GM19328 (cell line): ENCODE results near the gene HAPLN3.

Experiments used
- ATAC-seq: cut with Tn5 transposase; IDR thresholded peaks from one replicate; pipeline ENCODE4 v1.9.1; 2021; ENCODE audit warnings: mild to moderate bottlenecking, moderate library complexity; ENCODE audit not compliant: unreplicated experiment

HAPLN3 gene

DNA sequence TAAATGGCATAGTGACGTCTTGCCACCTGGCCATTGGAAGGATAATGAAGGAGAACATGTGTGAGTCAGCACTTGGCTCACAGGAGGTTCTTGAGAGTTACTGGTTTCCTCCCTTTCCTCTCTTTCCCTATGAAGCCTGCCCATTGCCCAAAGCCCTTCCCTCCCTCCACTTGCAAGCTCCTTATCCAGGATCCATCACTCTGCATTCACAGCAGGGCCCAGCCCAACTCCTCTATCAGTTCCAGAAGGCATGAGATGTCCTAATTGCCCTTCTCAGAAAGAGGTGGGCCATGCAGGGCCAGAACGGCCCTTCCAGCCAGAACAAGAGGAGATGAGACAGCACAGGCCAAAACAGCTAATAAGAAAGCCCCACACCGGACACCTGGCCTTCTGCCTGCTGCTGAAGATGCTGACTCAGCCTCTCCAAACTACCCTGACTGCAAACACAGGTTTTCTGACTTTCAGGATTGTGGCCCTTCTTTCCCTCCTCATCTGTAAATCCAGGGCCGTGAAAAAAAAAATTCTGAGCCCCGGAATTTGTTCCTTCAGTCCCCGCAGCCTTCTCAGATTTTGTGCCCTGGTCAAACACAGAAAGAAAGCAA is 29.7 kb downstream of the HAPLN3 start:
- no peak for ATAC-seq

DNA sequence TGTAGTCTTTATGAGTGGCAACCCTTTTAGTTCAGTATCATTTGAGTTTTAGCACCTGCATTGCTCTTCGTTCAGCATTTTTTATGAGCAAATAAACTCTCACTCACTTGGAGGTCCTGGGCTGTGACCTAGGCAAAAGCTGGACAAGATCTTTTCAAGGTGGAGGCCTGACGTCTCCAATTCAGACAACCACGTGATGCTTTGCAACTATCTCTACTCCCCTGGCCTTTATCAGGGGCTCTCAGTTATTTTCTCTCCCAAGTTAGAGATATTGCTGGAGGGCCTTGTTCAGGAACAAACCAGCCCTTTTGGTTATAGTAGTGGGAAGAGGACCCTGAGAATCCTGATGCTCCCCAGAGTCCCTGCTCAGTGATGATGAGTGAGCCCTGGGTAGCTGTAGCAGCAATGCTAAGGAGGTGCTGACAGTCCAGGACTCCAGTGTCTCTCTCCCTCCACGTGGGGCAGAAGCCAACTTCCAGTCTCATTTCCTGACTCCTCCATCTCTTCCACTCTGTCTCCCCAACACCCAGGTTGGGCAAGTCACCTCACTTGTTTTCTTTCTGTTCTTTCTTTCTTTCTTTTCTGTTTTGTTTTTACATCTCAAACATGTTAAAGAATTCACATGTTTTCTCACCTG is 30.4 kb downstream of the HAPLN3 start:
- no peak for ATAC-seq

DNA sequence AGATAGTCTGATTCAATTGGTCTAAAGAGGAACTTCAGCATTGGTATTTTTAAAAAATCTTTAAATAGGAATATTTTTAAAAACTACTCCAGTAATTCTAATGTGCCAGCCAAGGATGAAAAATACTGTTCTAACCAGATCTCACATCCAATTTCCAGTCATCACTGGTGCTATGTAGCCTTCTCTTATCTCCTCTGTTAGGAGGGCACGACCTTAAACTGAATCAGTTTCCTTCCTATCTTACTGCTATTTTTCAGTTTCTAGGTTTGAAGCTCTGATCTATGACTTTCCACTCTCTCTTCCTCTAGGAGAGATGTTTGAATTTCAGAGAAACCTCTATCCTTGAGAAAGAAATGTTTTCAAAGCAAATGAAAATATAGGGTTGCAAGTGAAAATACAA is 31.9 kb downstream of the HAPLN3 start:
- ATAC-seq = no peak

DNA sequence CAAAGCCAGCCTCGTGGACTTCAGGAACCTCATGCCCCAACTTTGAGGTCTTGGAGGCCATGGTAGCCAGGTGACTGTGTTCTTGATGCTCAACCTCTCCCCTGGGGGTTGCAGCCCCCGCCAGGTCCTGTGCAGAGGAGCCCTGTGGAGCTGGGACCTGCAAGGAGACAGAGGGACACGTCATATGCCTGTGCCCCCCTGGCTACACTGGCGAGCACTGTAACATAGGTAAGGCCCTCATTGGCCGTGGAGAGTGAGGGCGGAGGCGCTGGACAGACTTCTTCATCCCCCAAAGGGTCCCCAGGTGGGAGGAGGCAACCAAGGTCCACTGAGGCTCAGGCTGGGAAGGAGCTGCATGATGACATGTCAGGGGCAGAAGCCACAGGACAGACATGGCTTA is 35.1 kb downstream of the HAPLN3 start:
- ATAC-seq = no peak

DNA sequence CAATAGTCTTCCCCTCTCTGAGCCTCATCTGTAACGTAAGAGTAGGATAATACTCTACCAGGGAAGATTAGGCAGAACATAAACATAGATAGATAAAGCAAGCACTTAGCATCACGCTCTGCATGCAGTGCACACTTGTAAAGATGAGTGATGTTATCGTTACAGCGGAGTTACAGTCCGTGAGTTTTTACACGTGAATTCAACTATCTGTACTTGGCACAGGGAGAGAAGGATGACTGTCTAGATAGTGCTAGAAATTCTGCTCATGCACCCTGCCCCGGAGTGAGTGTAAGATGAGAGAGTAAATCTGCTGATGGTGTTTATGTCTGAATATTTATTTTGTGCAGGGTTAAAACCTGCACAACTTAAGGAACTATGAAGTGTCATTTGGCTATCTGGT is 35.8 kb downstream of the HAPLN3 start:
- ATAC-seq = no peak

DNA sequence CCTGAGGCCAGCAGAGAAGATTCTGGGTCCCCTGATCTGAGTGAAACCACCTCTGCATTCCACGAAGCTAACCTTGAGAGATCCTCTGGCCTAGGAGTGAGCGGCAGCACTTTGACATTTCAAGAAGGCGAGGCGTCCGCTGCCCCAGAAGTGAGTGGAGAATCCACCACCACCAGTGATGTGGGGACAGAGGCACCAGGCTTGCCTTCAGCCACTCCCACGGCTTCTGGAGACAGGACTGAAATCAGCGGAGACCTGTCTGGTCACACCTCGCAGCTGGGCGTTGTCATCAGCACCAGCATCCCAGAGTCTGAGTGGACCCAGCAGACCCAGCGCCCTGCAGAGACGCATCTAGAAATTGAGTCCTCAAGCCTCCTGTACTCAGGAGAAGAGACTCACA is 36.4 kb downstream of the HAPLN3 start:
- ATAC-seq = no peak

DNA sequence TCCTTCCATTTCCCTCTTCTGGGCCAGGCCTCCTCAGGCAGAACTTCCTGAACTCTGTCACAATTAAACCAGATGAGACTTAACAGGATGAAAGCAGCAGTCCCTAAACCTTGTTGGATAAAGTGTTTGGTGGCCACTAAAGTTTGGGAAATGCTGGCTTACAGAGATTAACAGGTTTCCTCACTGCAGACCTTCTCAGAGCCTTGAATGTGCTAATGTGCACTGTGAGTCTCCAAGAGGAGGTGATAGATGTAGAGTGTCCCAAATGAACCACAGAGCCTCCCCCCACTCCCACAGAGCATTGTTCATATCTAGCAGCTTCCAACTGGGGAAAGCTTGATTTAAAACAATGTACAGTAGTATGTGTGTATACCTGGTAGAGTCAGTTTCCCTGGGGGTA is 42.9 kb downstream of the HAPLN3 start:
- no peak for ATAC-seq

DNA sequence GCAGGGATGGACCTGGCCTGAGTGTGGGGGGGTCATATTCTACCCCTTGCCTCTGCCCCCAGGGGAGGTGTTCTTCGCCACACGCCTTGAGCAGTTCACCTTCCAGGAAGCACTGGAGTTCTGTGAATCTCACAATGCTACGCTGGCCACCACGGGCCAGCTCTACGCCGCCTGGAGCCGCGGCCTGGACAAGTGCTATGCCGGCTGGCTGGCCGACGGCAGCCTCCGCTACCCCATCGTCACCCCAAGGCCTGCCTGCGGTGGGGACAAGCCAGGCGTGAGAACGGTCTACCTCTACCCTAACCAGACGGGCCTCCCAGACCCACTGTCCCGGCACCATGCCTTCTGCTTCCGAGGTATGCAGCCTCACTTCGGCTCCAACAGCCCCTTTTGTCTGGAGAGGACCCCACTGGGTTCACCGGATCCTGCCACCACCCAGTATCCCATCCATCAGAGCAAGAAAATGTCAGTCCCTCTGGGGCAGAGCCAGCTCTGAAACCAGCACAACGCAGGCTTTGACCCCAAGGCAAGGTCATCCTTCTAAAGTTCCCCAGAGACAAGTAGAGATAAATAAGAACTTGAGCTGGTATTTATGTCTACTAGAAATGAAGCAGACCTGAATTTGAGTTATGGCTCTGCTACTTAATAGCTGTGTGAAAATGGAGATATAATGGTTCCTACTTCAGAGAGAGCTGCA is 45.8 kb downstream of the HAPLN3 start:
- ATAC-seq = no peak

DNA sequence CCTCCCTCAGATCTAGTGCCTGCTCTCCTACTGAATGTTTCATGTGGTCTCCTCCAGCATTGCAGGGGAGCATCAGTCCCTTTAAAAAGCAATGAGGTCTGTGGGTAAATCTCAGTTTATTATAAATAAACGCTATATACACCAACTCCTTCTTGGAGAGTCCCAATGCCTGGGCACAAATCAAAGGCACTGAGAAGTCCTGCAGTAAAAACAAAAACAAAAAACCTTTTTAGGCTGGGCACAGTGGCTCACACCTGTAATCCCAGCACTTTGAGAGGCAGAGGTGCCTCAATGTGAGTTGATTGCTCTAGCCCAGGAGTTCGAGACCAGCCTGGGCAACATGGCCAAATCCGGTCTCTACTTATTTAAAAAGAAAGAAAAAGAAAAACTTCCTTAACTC is 47.1 kb downstream of the HAPLN3 start:
- ATAC-seq = no peak

DNA sequence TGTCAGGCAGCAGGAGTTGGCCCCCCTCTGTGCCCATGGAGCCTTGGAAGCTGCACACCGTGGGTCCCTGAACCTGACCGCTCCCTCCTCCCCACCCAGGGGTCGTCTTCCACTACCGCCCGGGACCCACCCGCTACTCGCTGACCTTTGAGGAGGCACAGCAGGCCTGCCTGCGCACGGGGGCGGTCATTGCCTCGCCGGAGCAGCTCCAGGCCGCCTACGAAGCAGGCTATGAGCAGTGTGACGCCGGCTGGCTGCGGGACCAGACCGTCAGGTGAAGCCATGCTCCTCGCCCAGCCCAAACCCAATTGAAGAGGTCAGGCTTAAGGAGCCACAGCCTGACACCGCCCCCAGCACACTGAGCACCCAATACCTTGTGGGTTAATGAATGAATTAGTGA is 48.2 kb downstream of the HAPLN3 start:
- ATAC-seq = no peak

DNA sequence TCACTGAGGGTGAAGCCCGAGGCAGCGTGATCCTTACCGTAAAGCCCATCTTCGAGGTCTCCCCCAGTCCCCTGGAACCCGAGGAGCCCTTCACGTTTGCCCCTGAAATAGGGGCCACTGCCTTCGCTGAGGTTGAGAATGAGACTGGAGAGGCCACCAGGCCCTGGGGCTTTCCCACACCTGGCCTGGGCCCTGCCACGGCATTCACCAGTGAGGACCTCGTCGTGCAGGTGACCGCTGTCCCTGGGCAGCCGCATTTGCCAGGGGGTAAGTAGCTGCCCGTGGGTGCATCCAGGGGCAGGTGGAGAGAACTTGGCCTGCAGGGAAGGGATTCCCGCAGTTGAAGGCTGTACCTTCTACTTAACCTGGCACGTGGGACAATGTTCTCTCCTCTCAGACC is 49.7 kb downstream of the HAPLN3 start:
- no peak for ATAC-seq

DNA sequence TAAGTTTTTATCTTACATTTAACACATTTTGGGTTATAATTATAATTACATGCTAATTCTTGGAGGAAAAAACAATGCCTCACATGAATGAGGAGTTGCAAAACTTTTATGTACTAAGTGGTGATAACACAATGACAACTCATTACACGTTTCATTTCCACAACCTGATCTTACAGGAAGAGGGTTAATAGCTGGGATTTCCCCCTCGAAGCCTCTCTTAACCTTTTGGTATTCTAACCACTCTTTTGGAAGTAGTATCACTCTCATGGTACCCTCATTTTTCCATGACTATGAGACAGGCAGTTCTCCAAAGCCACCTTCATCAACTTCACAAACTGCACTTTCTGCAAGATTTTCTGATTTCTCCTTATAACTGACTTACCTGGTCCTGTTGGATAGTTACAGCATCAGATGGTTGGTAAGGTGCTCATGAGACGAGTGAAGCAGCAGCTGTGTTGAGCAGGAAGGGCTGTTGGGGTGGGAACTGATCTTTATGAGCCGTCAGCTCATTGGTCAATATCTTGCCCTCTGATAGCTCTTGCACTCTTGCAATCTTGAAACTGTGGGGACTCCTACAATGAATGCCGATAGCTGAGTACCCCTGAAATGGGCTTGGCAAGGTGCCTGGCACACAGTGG is 50.5 kb downstream of the HAPLN3 start:
- ATAC-seq = no peak

DNA sequence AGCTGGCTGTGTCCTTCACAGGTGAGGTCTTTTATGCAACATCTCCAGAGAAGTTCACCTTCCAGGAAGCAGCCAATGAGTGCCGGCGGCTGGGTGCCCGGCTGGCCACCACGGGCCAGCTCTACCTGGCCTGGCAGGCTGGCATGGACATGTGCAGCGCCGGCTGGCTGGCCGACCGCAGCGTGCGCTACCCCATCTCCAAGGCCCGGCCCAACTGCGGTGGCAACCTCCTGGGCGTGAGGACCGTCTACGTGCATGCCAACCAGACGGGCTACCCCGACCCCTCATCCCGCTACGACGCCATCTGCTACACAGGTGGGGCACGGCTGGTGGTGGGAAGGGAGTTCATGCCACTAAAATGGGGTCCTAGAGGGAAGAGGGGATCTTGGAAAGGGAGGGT is 52.0 kb downstream of the HAPLN3 start:
- no peak for ATAC-seq

DNA sequence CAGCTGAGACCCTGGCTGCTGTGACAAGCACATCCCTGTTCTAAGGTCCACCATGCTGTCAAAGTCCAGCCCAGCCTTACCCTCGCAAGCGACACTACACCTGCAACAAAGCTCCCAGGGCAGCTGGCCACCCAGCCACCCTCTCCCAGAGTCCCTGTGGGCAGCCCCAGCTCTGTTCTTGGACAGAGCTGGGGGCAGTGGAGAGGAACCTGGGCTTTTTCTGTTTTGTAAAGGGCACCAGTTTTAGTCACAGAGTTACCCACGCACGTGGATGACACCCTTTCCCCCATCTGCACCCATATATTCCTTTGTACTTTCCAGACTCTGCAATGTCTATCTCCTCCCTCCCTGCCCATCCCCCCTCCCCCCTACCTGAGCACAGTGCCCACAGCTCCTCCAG is 53.2 kb downstream of the HAPLN3 start:
- no peak for ATAC-seq

DNA sequence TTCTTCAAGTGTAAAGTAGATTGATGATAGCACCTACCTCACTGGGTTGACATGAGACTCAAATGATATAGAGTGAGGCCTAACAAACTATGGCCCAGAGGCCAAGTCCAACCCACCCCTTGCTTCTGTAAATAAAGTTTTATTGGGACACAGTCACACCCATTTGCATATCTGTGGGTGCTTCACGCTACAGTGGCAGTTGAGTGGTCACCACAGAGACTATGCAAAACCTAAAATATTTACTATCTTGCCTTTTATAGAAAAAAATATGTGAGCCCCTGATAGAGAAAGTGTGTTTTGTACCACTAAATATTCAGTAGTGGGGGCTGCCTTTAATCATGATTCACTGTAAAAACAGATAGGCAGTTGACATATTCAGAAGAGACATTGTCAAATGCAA is 54.1 kb downstream of the HAPLN3 start:
- no peak for ATAC-seq

DNA sequence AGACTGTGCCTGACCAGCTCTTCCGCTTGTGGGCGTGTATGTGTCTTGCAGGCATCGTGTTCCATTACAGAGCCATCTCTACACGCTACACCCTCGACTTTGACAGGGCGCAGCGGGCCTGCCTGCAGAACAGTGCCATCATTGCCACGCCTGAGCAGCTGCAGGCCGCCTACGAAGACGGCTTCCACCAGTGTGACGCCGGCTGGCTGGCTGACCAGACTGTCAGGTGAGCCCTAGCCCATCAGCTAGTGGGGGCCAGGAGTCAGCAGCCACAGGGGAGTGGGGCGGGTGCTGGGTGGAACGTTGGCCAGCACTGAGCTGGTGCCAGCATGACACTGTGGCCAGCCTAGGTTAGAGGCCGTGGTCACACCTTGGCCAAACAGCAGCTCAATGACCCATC is 55.4 kb downstream of the HAPLN3 start:
- no peak for ATAC-seq

DNA sequence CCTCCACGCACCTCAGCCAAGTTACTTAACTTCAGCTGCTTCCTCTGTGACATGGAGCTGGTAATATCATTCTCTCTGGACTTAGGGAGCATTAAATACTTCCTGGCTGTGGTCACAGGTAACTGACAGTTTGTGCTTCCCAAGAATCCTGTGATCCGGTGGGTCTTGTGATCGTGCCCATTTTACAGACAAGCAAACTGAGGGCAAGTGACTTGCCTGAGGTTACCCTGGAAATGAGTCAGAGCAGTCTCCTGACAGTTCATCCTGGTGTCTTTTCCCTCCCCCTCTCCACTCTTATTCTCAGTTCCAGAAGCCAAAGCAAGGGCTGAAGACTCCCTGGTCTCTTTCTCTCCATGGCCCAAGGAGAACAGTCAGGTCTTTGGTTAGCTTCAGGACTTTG is 56.2 kb downstream of the HAPLN3 start:
- ATAC-seq = no peak

DNA sequence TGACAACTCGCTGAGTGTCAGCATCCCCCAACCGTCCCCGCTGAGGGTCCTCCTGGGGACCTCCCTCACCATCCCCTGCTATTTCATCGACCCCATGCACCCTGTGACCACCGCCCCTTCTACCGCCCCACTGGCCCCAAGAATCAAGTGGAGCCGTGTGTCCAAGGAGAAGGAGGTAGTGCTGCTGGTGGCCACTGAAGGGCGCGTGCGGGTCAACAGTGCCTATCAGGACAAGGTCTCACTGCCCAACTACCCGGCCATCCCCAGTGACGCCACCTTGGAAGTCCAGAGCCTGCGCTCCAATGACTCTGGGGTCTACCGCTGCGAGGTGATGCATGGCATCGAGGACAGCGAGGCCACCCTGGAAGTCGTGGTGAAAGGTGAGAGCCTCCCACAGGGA is 56.7 kb downstream of the HAPLN3 start:
- no peak for ATAC-seq

DNA sequence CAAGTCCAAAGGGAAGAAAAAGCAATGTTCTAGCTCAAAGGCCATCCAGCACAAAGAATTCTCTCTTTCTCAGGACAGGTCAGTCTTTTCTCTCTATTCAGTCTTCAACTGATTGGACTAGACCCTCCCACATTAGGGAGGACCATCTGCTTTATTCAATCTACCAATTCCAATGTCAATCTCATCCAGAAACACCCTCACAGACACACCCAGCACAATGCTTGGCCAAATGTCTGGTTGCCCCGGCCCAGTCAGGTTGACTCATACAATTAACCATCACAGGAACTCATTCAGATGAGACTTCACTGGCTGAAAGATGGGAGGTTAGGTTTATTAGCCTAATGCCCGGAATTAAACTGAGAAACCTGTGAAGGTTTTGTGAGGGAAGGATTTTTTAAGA is 59.7 kb downstream of the HAPLN3 start:
- no peak for ATAC-seq

DNA sequence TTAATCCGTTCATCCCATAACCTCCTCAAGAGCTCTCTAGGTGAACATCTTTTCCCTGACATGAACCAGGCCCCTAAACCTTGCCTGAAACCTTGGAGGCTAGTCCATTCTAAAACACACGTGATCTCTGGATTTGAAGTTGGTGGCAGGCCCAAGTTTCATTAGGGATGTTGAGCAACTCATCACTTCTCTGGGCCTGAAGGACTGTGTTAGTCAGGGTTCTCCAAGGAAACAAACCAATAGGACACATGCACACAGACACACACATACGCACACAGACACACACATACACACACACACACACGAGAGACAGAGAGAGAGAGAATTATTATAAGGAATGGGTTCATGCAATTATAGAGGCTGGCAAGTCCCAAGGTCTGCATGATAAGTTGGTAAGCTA is 60.2 kb downstream of the HAPLN3 start:
- ATAC-seq = no peak

DNA sequence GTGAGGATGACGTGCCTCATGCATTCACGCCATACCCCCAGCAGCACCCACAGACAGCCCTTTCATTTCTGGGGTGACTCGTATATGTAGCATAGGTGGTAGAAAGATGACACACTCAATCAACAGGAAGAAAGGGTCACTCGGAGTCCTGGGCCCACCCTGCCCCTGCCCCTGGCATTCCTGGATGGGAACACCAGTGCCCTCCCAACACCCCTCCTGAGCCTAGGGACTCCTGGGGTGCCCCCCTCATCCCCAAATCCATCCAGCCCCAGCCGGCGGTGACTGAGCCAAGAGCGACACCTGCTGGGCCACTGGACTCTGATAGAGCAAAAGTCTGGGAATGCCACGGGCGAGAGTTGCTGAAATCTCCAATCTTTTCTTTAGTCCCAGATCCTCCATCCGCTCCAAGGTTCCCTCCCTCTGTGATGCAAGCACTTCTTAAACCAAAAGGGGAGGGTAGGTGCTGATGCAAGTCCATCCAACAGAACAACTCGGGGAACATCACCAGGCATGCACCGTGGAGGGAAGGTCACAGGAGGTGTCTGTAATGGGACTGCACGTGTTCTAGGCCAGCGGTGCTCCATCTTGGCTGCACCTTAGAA is 61.0 kb downstream of the HAPLN3 start:
- no peak for ATAC-seq

DNA sequence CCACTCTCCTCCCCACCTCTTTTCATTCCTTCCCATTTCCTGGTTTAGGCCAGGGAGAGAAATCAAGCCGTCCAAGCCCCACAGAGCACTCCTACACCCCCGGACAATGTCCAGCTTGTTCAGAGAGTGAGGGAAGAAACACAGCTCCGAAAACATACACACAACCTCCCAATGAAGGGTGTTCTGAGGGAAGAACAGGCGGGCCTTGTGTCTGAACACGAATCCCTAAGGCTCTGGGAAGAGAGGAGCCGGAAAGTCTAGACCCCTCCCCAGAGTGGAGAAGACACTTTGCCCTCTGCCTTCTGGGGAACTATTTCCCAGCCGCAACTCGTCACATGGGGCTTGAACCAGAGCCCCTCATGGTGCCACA is 61.6 kb downstream of the HAPLN3 start:
- ATAC-seq = no peak
